ENCODE results near the gene FOXA3.
"Not testable (repeated sequence)": the region's sequence is repeated elsewhere in the genome, so short reads cannot be mapped to it uniquely, and the experiment has no call there.

FOXA3 gene

GRCh38 chr19:45895983-45896599 lies 32.0 kb downstream of the FOXA3 start:
- DNase-seq = not testable (repeated sequence)

- no peak for DNase-seq
Observed at GRCh38 chr19:45897261-45897812, 33.2 kb downstream of the FOXA3 start.

- DNase-seq = no peak
Observed at GRCh38 chr19:45899253-45899652, 35.1 kb downstream of the FOXA3 start.

GRCh38 chr19:45899919-45900589 lies 35.9 kb downstream of the FOXA3 start:
- DNase-seq = no peak

- no peak for DNase-seq
Observed at GRCh38 chr19:45900738-45901431, 36.8 kb downstream of the FOXA3 start.

GRCh38 chr19:45901432-45901911 lies 37.3 kb downstream of the FOXA3 start:
- DNase-seq = peak; percentile 3

GRCh38 chr19:45901912-45902650 lies 38.0 kb downstream of the FOXA3 start, which contains the start of gene MYPOP:
MYPOP (minus strand) TSS chr19:45902613; CDS start chr19:45901773, 840 bp downstream.
- DNase-seq = no peak

GRCh38 chr19:45902651-45903625 lies 38.8 kb downstream of the FOXA3 start:
- peak; percentile 99 for DNase-seq

GRCh38 chr19:45905011-45905410 lies 40.9 kb downstream of the FOXA3 start:
- DNase-seq = no peak

GRCh38 chr19:45906221-45906620 lies 42.1 kb downstream of the FOXA3 start:
- no peak for DNase-seq

GRCh38 chr19:45908956-45909355 lies 44.8 kb downstream of the FOXA3 start:
- no peak for DNase-seq

- no peak for DNase-seq
Observed at GRCh38 chr19:45911291-45911690, 47.2 kb downstream of the FOXA3 start.

- DNase-seq = no peak
Observed at GRCh38 chr19:45913874-45914830, 50.0 kb downstream of the FOXA3 start, which contains the start of gene NANOS2. NANOS2 (minus strand) TSS chr19:45914778; CDS start chr19:45914693, 85 bp downstream.

GRCh38 chr19:45917421-45918091 lies 53.4 kb downstream of the FOXA3 start:
- no peak for DNase-seq

- DNase-seq = no peak
Observed at GRCh38 chr19:45918721-45919120, 54.6 kb downstream of the FOXA3 start.

GRCh38 chr19:45919678-45920077 lies 55.6 kb downstream of the FOXA3 start:
- no peak for DNase-seq

- DNase-seq = no peak
Observed at GRCh38 chr19:45920458-45920857, 56.3 kb downstream of the FOXA3 start.

GRCh38 chr19:45922281-45922680 lies 58.2 kb downstream of the FOXA3 start:
- DNase-seq = no peak

All from central memory CD4-positive, alpha-beta T cell (primary cell).